Mucosa of descending colon (tissue), 3 donors: Measurements from ENCODE around the gene OR6M1. TPM values are rescaled to one million over a fixed set of nuclear protein-coding genes. Genes with fewer than 3 reads are reported as not detected.
A peak's percentile ranks its signal among the peaks of the same experiment; 100 is the strongest.

Experiments
- ATAC-seq: fragments of 200-7000 bp; cut with Tn5 transposase; one replicate; pipeline ENCODE4 v1.9.1; 2020; ENCODE audit warnings: mild to moderate bottlenecking, moderate library complexity
- DNase-seq, 3 donors: peaks; one replicate each; pipeline ENCODE4 v3.0.0-alpha.2; 2020
- H3K36me3 ChIP-seq: fragments of 200-600 bp; one replicate; pipeline ENCODE4 v1.8.0; 2021; ENCODE audit warnings: low read depth, mild to moderate bottlenecking
- H3K4me1 ChIP-seq: fragments of 200-600 bp; one replicate; pipeline ENCODE4 v1.8.0; 2021; ENCODE audit warnings: low read depth, mild to moderate bottlenecking
- H3K4me3 ChIP-seq: fragments of 200-600 bp; one replicate; pipeline ENCODE4 v1.8.0; 2021; ENCODE audit warnings: mild to moderate bottlenecking
- H3K9me3 ChIP-seq: fragments of 200-600 bp; one replicate; pipeline ENCODE4 v1.8.0; 2021; ENCODE audit warnings: mild to moderate bottlenecking
- intact Hi-C, 2 donors: fragments of 100-400 bp; cut with DNase I in 1 of 2; cut with micrococcal nuclease in 1 of 2; formaldehyde crosslinking; loops; one replicate each; pipeline versions ENCODE4 v1.11.0 to v1.11.1; 2022; cut with DNase I, micrococcal nuclease
- total RNA-seq, 3 donors: library from RNA; stranded (reverse); fragmentation: NEBNext Ultra II Directional in 2 of 3; extraction: Animal tissue kit (Norgen Biotek cat#: 25700) in 2 of 3; gene quantifications; one replicate each; pipeline versions ENCODE4 v1.2.1 to v1.2.4, GENCODE V29; 2021 to 2023
- TF ChIP-seq, protein P1 (sequence below): fragments of 200-600 bp; IDR thresholded peaks from one replicate; pipeline ENCODE4 v1.8.0; 2022; ENCODE audit warnings: antibody characterized with exemption, mild to moderate bottlenecking
- donor health status: DM: no; HTN: no; CAD: no; lungs with moderate emphysema.
- donor health status: DM: no; HTN: no; CAD: no.
- donor health status: DM: no; HTN: yes; CAD: no.

OR6M1 gene
- total RNA-seq, 3 donors from 2014 or later = not detected

DNA sequence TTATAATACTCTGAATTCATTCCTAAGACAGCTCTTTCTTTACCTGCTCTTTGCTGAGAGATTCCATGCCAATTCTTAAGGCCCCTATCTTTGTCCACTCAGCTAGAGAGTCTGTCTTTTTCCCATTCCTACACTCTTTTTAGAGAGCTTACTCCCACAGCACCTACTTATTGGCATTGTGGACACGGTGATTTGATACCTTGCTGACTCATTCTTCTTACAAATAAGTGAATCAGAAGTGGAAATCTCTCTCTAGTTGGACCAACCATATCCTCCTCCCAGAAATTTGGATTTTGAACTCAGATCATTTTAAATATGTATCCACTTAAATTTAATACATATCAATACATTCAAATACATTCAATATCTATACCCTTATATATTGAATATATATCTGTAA, 32.5 kb upstream of the OR6M1 start:
- DNase-seq = no peak
- ATAC-seq = no peak
- intact Hi-C loops = no loop called here
- H3K4me3 ChIP-seq = no peak overlapping the region
- no peaks in the 10 kb centered on the region for H3K36me3 ChIP-seq
- H3K9me3 ChIP-seq = no peaks in the 10 kb centered on the region
- no peaks in the 10 kb centered on the region for H3K4me1 ChIP-seq
- TF ChIP-seq, protein P1, sequence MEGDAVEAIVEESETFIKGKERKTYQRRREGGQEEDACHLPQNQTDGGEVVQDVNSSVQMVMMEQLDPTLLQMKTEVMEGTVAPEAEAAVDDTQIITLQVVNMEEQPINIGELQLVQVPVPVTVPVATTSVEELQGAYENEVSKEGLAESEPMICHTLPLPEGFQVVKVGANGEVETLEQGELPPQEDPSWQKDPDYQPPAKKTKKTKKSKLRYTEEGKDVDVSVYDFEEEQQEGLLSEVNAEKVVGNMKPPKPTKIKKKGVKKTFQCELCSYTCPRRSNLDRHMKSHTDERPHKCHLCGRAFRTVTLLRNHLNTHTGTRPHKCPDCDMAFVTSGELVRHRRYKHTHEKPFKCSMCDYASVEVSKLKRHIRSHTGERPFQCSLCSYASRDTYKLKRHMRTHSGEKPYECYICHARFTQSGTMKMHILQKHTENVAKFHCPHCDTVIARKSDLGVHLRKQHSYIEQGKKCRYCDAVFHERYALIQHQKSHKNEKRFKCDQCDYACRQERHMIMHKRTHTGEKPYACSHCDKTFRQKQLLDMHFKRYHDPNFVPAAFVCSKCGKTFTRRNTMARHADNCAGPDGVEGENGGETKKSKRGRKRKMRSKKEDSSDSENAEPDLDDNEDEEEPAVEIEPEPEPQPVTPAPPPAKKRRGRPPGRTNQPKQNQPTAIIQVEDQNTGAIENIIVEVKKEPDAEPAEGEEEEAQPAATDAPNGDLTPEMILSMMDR = no peak

DNA sequence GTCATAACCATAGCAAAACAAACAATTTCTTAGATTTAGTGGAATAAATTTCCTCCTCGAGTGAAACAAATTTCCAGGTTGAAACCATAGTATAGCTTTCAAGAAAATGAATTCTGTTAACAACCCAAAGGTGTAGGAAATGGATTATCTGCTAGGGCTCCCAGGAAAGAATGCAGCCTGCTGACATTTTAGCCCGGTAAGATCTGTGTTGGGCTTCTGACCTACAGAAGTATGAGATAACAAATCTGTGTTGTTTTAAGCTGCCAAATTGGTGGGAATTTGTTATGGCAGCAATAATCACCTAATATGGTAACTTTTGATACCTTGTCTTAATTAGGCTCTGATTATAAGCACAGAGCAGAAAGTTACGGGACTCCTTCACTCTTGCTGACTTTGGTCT, 32.0 kb upstream of the OR6M1 start:
- H3K4me1 ChIP-seq = no peaks in the 10 kb centered on the region
- DNase-seq = no peak
- TF ChIP-seq, protein P1 = no peak
- intact Hi-C loops = no loop called here
- no peak for ATAC-seq
- H3K4me3 ChIP-seq = no peak overlapping the region
- H3K36me3 ChIP-seq = no peaks in the 10 kb centered on the region
- H3K9me3 ChIP-seq = no peaks in the 10 kb centered on the region

DNA sequence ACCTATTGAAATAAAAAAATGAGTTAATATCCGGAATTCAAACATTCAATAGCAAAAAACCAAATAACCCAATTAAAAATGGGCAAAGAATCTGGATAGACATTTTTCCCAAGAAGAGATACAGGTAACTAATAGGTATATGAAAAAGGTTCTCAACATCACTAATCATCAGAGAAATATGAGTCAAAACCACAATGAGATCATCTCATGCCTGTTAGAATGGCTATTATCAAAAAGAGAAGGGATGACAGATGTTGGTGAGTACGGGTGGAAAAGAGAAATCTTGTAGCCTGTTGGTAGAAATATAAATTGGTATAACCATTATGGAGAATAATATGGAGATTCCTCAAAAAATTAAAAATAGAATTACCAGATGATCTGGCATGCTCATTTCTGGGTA, 26.9 kb upstream of the OR6M1 start:
- intact Hi-C loops = no loop called here
- DNase-seq (no peak), ATAC-seq (no peak)
- TF ChIP-seq, protein P1 = no peak
- Histone ChIP-seq H3K4me1 (no peaks in the 10 kb centered on the region), H3K9me3 (no peaks in the 10 kb centered on the region), H3K4me3 (no peak overlapping the region), H3K36me3 (no peaks in the 10 kb centered on the region)

DNA sequence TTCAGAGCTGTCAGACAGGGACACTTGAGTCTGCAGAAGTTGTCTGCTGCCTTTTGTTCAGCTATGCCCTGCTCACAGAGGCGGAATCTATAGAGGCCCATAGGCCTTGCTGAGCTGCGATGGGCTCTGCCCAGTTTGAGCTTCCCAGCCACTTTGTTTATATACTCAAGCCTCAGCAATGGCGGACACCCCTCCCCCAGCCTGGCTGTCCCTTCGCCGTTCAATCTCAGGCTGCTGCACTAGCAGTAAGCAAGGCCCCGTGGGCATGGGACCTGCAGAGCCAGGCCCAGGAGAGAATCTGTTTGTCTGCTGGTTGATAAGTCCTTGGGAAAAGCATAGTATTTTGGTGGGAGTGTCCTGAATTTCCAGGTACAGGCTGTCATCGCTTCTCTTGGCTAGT, 23.6 kb upstream of the OR6M1 start:
- Histone ChIP-seq H3K4me1 (no peaks in the 10 kb centered on the region), H3K36me3 (no peaks in the 10 kb centered on the region), H3K9me3 (no peaks in the 10 kb centered on the region), H3K4me3 (no peak overlapping the region)
- intact Hi-C loops = no loop called here
- ATAC-seq = no peak
- no peak for DNase-seq
- TF ChIP-seq, protein P1 = no peak

DNA sequence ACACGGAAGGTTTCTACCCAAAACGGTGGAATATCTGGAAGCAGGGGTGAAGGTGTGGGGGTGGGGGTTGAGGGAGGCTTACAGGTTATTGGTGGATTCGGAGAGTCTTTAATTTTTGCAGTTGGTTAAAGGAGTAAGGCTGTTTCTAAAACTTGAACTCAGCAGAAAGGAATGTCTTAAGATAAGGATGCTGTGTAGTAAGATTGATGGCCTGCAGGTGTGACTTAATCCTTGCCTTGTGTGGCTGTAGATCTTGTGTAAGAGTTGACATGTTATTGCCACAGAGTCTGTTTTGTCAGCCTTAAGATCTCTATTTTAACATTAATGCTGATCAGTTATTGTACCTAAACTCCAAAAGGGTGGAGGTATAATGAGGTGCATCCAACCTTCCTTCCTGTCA, 16.4 kb upstream of the OR6M1 start:
- peaks cover 3% of the 10 kb centered on the region for H3K4me1 ChIP-seq
- no peak overlapping the region for H3K4me3 ChIP-seq
- DNase-seq (no peak), ATAC-seq (peak; percentile 32)
- H3K9me3 ChIP-seq = no peaks in the 10 kb centered on the region
- no peaks in the 10 kb centered on the region for H3K36me3 ChIP-seq
- TF ChIP-seq, protein P1 = no peak
- intact Hi-C loops = no loop called here

DNA sequence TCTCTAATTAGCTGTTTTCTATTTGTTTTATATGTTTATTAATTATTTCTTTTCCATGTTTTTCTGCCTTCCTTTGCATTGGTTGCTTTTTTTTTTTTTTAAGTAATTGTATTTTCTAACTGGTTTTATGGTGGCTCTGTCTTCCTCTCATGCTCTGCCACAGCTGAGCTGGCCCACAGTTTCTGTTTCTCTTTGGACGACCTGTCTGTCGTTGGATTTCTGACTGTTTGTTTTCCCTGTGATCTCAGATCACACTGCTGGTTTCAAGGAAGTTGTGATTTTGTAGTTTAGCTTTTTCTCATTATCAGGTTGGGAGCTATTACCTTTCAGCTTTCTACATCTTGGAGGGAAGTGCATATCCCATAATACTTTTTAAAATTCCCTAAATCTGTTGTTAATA, 15.9 kb upstream of the OR6M1 start:
- intact Hi-C loops = no loop called here
- Histone ChIP-seq H3K36me3 (no peaks in the 10 kb centered on the region), H3K4me3 (no peak overlapping the region), H3K9me3 (no peaks in the 10 kb centered on the region), H3K4me1 (peaks cover 3% of the 10 kb centered on the region)
- peak in 2 of 3 donors; percentile 26 to 65 for DNase-seq
- TF ChIP-seq, protein P1 = no peak
- peak; percentile 82 for ATAC-seq
